ENCODE results near the gene KRT3. TPM values are rescaled to one million over a fixed set of nuclear protein-coding genes. Genes with fewer than 3 reads are reported as not detected.

KRT3 gene
- total RNA-seq, 2 donors from 2014 or later, result not detected

- no peak for DNase-seq
- Histone ChIP-seq H3K27ac (no peak overlapping the region), H3K9me3 (no peaks in the 10 kb centered on the region), H3K4me1 (no peaks in the 10 kb centered on the region), H3K9ac (ENCODE audit: low read depth in 2 of 2, low read length in 2 of 2) (no peak overlapping the region), H3K27me3 (no peaks in the 10 kb centered on the region), H3K36me3 (no peaks in the 10 kb centered on the region), H3K4me3 (no peak overlapping the region)
- intact Hi-C loops (cut with DNase I), result no loop called here
- no peak for TF ChIP-seq CTCF (IDR thresholded peaks at IDR 0.05)
Measured at GRCh38 chr12:52776435-52776834, 19.5 kb downstream of the KRT3 start.

- no peak overlapping the region for H3K4me3 ChIP-seq
- DNase-seq, result no peak
- H3K9ac ChIP-seq (ENCODE audit: low read depth in 2 of 2, low read length in 2 of 2), result no peak overlapping the region
- no peaks in the 10 kb centered on the region for H3K27me3 ChIP-seq
- intact Hi-C loops (cut with DNase I), result no loop called here
- no peaks in the 10 kb centered on the region for H3K4me1 ChIP-seq
- no peak overlapping the region for H3K27ac ChIP-seq
- no peaks in the 10 kb centered on the region for H3K9me3 ChIP-seq
- no peaks in the 10 kb centered on the region for H3K36me3 ChIP-seq
- TF ChIP-seq CTCF (IDR thresholded peaks at IDR 0.05), result no peak
Measured at GRCh38 chr12:52774629-52775250, 21.2 kb downstream of the KRT3 start.

GRCh38 chr12:52772772-52773171, 23.1 kb downstream of the KRT3 start:
- no peak overlapping the region for H3K4me3 ChIP-seq
- H3K27ac ChIP-seq, result no peak overlapping the region
- no peaks in the 10 kb centered on the region for H3K36me3 ChIP-seq
- no peaks in the 10 kb centered on the region for H3K9me3 ChIP-seq
- DNase-seq, result no peak
- no peak overlapping the region for H3K9ac ChIP-seq (ENCODE audit: low read depth in 2 of 2, low read length in 2 of 2)
- intact Hi-C loops (cut with DNase I), result no loop called here
- no peaks in the 10 kb centered on the region for H3K4me1 ChIP-seq
- no peak for TF ChIP-seq CTCF (IDR thresholded peaks at IDR 0.05)
- H3K27me3 ChIP-seq, result no peaks in the 10 kb centered on the region

GRCh38 chr12:52772188-52772587, 23.7 kb downstream of the KRT3 start:
- Histone ChIP-seq H3K9me3 (no peaks in the 10 kb centered on the region), H3K4me1 (no peaks in the 10 kb centered on the region), H3K36me3 (no peaks in the 10 kb centered on the region), H3K4me3 (no peak overlapping the region), H3K9ac (ENCODE audit: low read depth in 2 of 2, low read length in 2 of 2) (no peak overlapping the region), H3K27ac (no peak overlapping the region), H3K27me3 (no peaks in the 10 kb centered on the region)
- no peak for DNase-seq
- TF ChIP-seq CTCF (IDR thresholded peaks at IDR 0.05), result no peak
- intact Hi-C loops (cut with DNase I), result no loop called here

GRCh38 chr12:52771505-52771904, 24.4 kb downstream of the KRT3 start:
- Histone ChIP-seq H3K4me3 (no peak overlapping the region), H3K27me3 (no peaks in the 10 kb centered on the region), H3K9me3 (no peaks in the 10 kb centered on the region), H3K9ac (ENCODE audit: low read depth in 2 of 2, low read length in 2 of 2) (no peak overlapping the region), H3K36me3 (no peaks in the 10 kb centered on the region), H3K4me1 (no peaks in the 10 kb centered on the region), H3K27ac (no peak overlapping the region)
- no peak for DNase-seq
- TF ChIP-seq CTCF (IDR thresholded peaks at IDR 0.05), result no peak
- intact Hi-C loops (cut with DNase I), result no loop called here

Data from colonic mucosa (tissue), 4 donors.